ENCODE measurements around the gene TTBK1.

DNA sequence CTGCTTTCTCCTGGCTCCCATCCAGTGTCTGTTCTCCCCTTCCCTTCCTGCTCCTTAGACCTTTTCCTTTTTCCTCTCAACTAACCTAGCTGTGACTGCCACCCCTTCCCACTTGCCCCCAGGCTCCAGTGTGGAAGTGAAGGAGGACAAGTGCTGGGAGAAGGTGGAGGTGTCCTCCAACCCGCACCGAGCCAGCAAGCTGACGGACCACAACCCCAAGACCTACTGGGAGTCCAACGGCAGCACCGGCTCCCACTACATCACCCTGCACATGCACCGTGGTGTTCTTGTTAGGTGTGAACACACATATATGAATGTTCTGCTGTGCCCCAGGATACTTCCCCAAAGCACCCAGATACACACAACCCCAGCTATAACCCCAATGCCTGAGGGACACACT is 42.7 kb upstream of the TTBK1 start:
- TF ChIP-seq, protein P1, sequence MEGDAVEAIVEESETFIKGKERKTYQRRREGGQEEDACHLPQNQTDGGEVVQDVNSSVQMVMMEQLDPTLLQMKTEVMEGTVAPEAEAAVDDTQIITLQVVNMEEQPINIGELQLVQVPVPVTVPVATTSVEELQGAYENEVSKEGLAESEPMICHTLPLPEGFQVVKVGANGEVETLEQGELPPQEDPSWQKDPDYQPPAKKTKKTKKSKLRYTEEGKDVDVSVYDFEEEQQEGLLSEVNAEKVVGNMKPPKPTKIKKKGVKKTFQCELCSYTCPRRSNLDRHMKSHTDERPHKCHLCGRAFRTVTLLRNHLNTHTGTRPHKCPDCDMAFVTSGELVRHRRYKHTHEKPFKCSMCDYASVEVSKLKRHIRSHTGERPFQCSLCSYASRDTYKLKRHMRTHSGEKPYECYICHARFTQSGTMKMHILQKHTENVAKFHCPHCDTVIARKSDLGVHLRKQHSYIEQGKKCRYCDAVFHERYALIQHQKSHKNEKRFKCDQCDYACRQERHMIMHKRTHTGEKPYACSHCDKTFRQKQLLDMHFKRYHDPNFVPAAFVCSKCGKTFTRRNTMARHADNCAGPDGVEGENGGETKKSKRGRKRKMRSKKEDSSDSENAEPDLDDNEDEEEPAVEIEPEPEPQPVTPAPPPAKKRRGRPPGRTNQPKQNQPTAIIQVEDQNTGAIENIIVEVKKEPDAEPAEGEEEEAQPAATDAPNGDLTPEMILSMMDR (IDR thresholded peaks at IDR 0.05; ENCODE audit: low read depth, low read length) = no peak
- TF ChIP-seq EZH2phosphoT487 (IDR thresholded peaks at IDR 0.05; ENCODE audit: low read depth) = no peak

Data from OCI-LY3 (cell line).